H1 (cell line): Measurements from ENCODE around the gene TNFAIP2. TPM values are rescaled to one million over a fixed set of nuclear protein-coding genes. Genes with fewer than 3 reads are reported as not detected.

ENCODE experiments used
- CTCF ChIA-PET: fragments of 300-600 bp; sonication (Branson Sonifier 250); formaldehyde crosslinking; loops from one replicate; lab custom pipeline; 2021; ENCODE audit not compliant: partially characterized antibody; lab: Charles Lee
- POLR2A ChIA-PET: fragments of 300-600 bp; sonication (Branson Sonifier 250); formaldehyde crosslinking; loops from one replicate; lab custom pipeline; 2021; ENCODE audit warnings: inconsistent platforms; ENCODE audit not compliant: partially characterized antibody; lab: Charles Lee
- DNase-seq, 2 experiments: peaks; one replicate each; pipeline versions ENCODE4 v3.0.0 to v3.0.0-alpha.2; 2010 to 2022; ENCODE audit warnings: low spot score in 2 of 2, low read depth in 1 of 2, mixed read lengths in 1 of 2
- FAIRE-seq: peaks from 2 replicates; lab custom pipeline; 2011; peaks lifted over from hg19 to GRCh38; lab: Jason Lieb, UNC
- H2AFZ ChIP-seq: 2 replicates; pipeline ENCODE4 v1.8.1; 2012; ENCODE audit warnings: low read length, inconsistent platforms
- H2AK5ac ChIP-seq: 2 replicates; pipeline ENCODE4 v1.6.1; 2013; ENCODE audit warnings: low read depth, low read length
- H2BK120ac ChIP-seq: replicated peaks from 2 replicates; pipeline ENCODE3; 2013; ENCODE audit warnings: low read depth, low read length, inconsistent platforms
- H2BK12ac ChIP-seq: 2 replicates; pipeline ENCODE4 v1.6.1; 2013; ENCODE audit warnings: low read depth, low read length
- H2BK15ac ChIP-seq: 2 replicates; pipeline ENCODE4 v1.6.1; 2013; ENCODE audit warnings: low read length
- H2BK20ac ChIP-seq: 2 replicates; pipeline ENCODE4 v1.6.1; 2013; ENCODE audit warnings: low read length
- H2BK5ac ChIP-seq: 2 replicates; pipeline ENCODE4 v1.6.1; 2013; ENCODE audit warnings: low read depth, low read length
- H3K14ac ChIP-seq: 2 replicates; pipeline ENCODE4 v1.6.1; 2013; ENCODE audit warnings: inconsistent platforms; ENCODE audit not compliant: insufficient read length
- H3K18ac ChIP-seq: 2 replicates; pipeline ENCODE4 v1.6.1; 2013; ENCODE audit warnings: low read length; ENCODE audit errors: extremely low read depth
- H3K23ac ChIP-seq: 2 replicates; pipeline ENCODE4 v1.6.1; 2013; ENCODE audit warnings: inconsistent platforms; ENCODE audit not compliant: insufficient read length
- H3K23me2 ChIP-seq: 2 replicates; pipeline ENCODE4 v1.6.1; 2013; ENCODE audit warnings: low read depth, low read length
- H3K27ac ChIP-seq: 2 replicates; pipeline ENCODE4 v1.6.1; 2011; ENCODE audit warnings: low read depth, low read length, inconsistent platforms
- H3K27me3 ChIP-seq, 4 experiments: replicated peaks in 1 of 4; 1 replicate in 1 of 4; 2 replicates in 3 of 4; pipeline versions ENCODE4 v1.6.1 to v1.8.1; 2011 to 2013; ENCODE audit warnings: low read length in 3 of 4, mild to moderate bottlenecking in 3 of 4, inconsistent platforms in 2 of 4, mixed read lengths in 2 of 4, moderate library complexity in 1 of 4; ENCODE audit not compliant: control insufficient read depth in 3 of 4, insufficient read depth in 3 of 4; ENCODE audit errors: extremely low read depth in 1 of 4
- H3K36me3 ChIP-seq, 4 experiments: 2 replicates each; pipeline versions ENCODE4 v1.6.1 to v1.8.1; 2011 to 2013; ENCODE audit warnings: mild to moderate bottlenecking in 4 of 4, low read length in 3 of 4, moderate library complexity in 2 of 4, control low read depth in 1 of 4, inconsistent platforms in 1 of 4; ENCODE audit not compliant: insufficient read depth in 4 of 4, control insufficient read depth in 2 of 4
- H3K4ac ChIP-seq: replicated peaks from 2 replicates; pipeline ENCODE3; 2013; ENCODE audit warnings: low read length, low read depth, mixed read lengths, inconsistent platforms; ENCODE audit not compliant: insufficient read length
- H3K4me1 ChIP-seq, 4 experiments: replicated peaks in 1 of 4; 1 replicate in 1 of 4; 2 replicates in 3 of 4; pipeline versions ENCODE4 v1.6.1 to v1.8.1; 2011 to 2013; ENCODE audit warnings: low read length in 3 of 4, inconsistent platforms in 2 of 4, mixed read lengths in 1 of 4; ENCODE audit not compliant: insufficient read depth in 4 of 4, control insufficient read depth in 3 of 4
- H3K4me2 ChIP-seq, 2 experiments: 2 replicates each; pipeline versions ENCODE4 v1.6.1 to v1.8.1; 2011 to 2013; ENCODE audit warnings: low read depth in 2 of 2, low read length in 2 of 2, control low read depth in 1 of 2, inconsistent platforms in 1 of 2, mild to moderate bottlenecking in 1 of 2; ENCODE audit not compliant: insufficient read depth in 1 of 2
- H3K4me3 ChIP-seq, 4 experiments: fragments of 200-600, 300-600 bp in 1 of 4; sonication (generic), shearing (Covaris generic), sonication (Bioruptor Twin) in 1 of 4; 2 replicates each; pipeline versions ENCODE4 v1.5.1 to v1.8.1; 2011 to 2016; ENCODE audit warnings: low read length in 4 of 4, low read depth in 3 of 4, control low read depth in 2 of 4, inconsistent platforms in 2 of 4, mild to moderate bottlenecking in 2 of 4, mixed read lengths in 1 of 4, moderate library complexity in 1 of 4; ENCODE audit not compliant: insufficient read depth in 2 of 4; ENCODE audit errors: extremely low read depth in 1 of 4
- H3K56ac ChIP-seq: replicated peaks from 2 replicates; pipeline ENCODE3; 2013; ENCODE audit warnings: low read depth, mild to moderate bottlenecking, mixed read lengths, low read length, inconsistent platforms; ENCODE audit not compliant: insufficient read length
- H3K79me1 ChIP-seq: 2 replicates; pipeline ENCODE4 v1.6.1; 2013; ENCODE audit warnings: low read depth, low read length, control low read depth
- H3K79me2 ChIP-seq, 2 experiments: 2 replicates each; pipeline versions ENCODE4 v1.6.1 to v1.8.1; 2012 to 2013; ENCODE audit warnings: low read length in 2 of 2, mild to moderate bottlenecking in 2 of 2, inconsistent platforms in 1 of 2; ENCODE audit not compliant: insufficient read depth in 2 of 2, control insufficient read depth in 1 of 2
- H3K9ac ChIP-seq, 4 experiments: replicated peaks in 1 of 4; 1 replicate in 1 of 4; 2 replicates in 3 of 4; pipeline versions ENCODE4 v1.6.1 to v1.8.1; 2011 to 2013; ENCODE audit warnings: low read depth in 3 of 4, low read length in 3 of 4, control low read depth in 2 of 4, mild to moderate bottlenecking in 2 of 4, moderate library complexity in 2 of 4, inconsistent platforms in 1 of 4; ENCODE audit errors: extremely low read depth in 1 of 4
- H3K9me3 ChIP-seq, 2 experiments: 2 replicates each; pipeline versions ENCODE4 v1.6.1 to v1.8.1; 2012 to 2013; ENCODE audit warnings: mild to moderate bottlenecking in 2 of 2, moderate library complexity in 2 of 2, control low read depth in 1 of 2, inconsistent platforms in 1 of 2, low read depth in 1 of 2, low read length in 1 of 2, mixed read lengths in 1 of 2; ENCODE audit not compliant: insufficient read depth in 2 of 2
- H4K20me1 ChIP-seq, 2 experiments: replicated peaks in 1 of 2; 2 replicates each; pipeline versions ENCODE3 to v1.8.1; 2011 to 2013; ENCODE audit warnings: inconsistent platforms in 2 of 2, low read length in 2 of 2, mild to moderate bottlenecking in 1 of 2; ENCODE audit not compliant: insufficient read depth in 2 of 2, control insufficient read depth in 1 of 2
- H4K5ac ChIP-seq: 2 replicates; pipeline ENCODE4 v1.6.1; 2013; ENCODE audit warnings: low read length, low read depth, mixed read lengths, inconsistent platforms; ENCODE audit not compliant: insufficient read length
- H4K8ac ChIP-seq: 2 replicates; pipeline ENCODE4 v1.8.0; 2013; ENCODE audit warnings: mild to moderate bottlenecking, moderate library complexity, low read length, inconsistent platforms; ENCODE audit not compliant: insufficient read depth; ENCODE audit errors: extremely low read depth
- H4K91ac ChIP-seq: replicated peaks from 2 replicates; pipeline ENCODE3; 2013; ENCODE audit warnings: low read length, mixed read lengths, inconsistent platforms; ENCODE audit not compliant: insufficient read length
- ATF2 ChIP-seq: IDR thresholded peaks from 2 replicates; pipeline ENCODE4 v1.6.1; 2012; ENCODE audit warnings: low read length, inconsistent platforms
- CTBP2 ChIP-seq: IDR thresholded peaks from 2 replicates; pipeline ENCODE4 v1.7.0; 2011; ENCODE audit warnings: borderline replicate concordance, mild to moderate bottlenecking, moderate library complexity, mixed read lengths, low read length; ENCODE audit not compliant: insufficient read depth, insufficient read length
- GABPA ChIP-seq: IDR thresholded peaks from 2 replicates; pipeline ENCODE4 v1.6.1; 2011; ENCODE audit warnings: mild to moderate bottlenecking, low read length, moderate library complexity, borderline replicate concordance; ENCODE audit not compliant: insufficient read depth
- JUN ChIP-seq: IDR thresholded peaks from 2 replicates; pipeline ENCODE4 v1.6.1; 2011; ENCODE audit warnings: low read depth, mild to moderate bottlenecking, improper control_type of control experiment, low read length
- NANOG ChIP-seq: IDR thresholded peaks from 2 replicates; pipeline ENCODE4 v1.6.1; 2011; ENCODE audit warnings: low read length, low read depth, mild to moderate bottlenecking, inconsistent platforms; ENCODE audit not compliant: insufficient read depth, poor library complexity, severe bottlenecking
- NRF1 ChIP-seq: IDR thresholded peaks from 2 replicates; pipeline ENCODE4 v1.6.1; 2011; ENCODE audit warnings: mild to moderate bottlenecking, low read depth, low read length, improper control_type of control experiment
- POLR2A ChIP-seq, 2 experiments: IDR thresholded peaks; 1 replicate in 1 of 2; 2 replicates in 1 of 2; pipeline ENCODE4 v1.6.1; 2011; ENCODE audit warnings: low read depth in 2 of 2, low read length in 2 of 2, mild to moderate bottlenecking in 2 of 2; ENCODE audit errors: control extremely low read depth in 1 of 2
- WGBS, 2 experiments: shearing (Covaris generic) in 1 of 2; methylation state at CpG; one replicate each; pipeline versions ENCODE4 v1.1.6 to v1.1.7; 2013 to 2015; ENCODE audit warnings: low lambda C conversion rate in 2 of 2, mixed read lengths in 2 of 2, inconsistent platforms in 1 of 2, low coverage in 1 of 2, missing lambda C conversion rate in 1 of 2; ENCODE audit not compliant: insufficient replicate concordance in 2 of 2, insufficient coverage in 1 of 2, insufficient read length in 1 of 2; ENCODE audit errors: extremely low coverage in 1 of 2, missing lambda C conversion rate in 1 of 2; 5-methylcytosine and 5-hydroxymethylcytosine counted together
- polyA plus RNA-seq, 7 experiments: library from polyadenylated mRNA; depleted of rRNA in 3 of 7; stranded (reverse) in 5 of 7; unstranded in 2 of 7; fragments of >200 nt in 5 of 7; fragments of 200-250 nt in 2 of 7; gene quantifications; 1 replicate in 5 of 7; 2 replicates in 1 of 7; 4 replicates in 1 of 7; pipeline versions ENCODE4 v1.2.1 to v1.2.3, GENCODE V29; 2011 to 2013; ENCODE audit warnings: missing spikeins in 2 of 7, mixed read lengths in 2 of 7
- total RNA-seq: library from RNA; stranded (reverse); fragmentation: NEBNext Ultra II Directional; extraction: Animal tissue kit (Norgen Biotek cat#: 25700); gene quantifications from 2 replicates; pipeline ENCODE4 v1.2.1, GENCODE V29; 2021

The TNFAIP2 gene
- total and polyA plus RNA-seq, 2 of the 8 experiments (the other 6 are each of a cell fraction or from before 2014, with no cell fraction given), result 28.3 to 34.5 TPM

GRCh38 chr14:103184046-103184445 is 60.8 kb downstream of the TNFAIP2 start:
- no peak for FAIRE-seq
- no peak overlapping the region for H2AK5ac ChIP-seq
- no peak overlapping the region for H3K23ac ChIP-seq
- H3K79me1 ChIP-seq, result no peaks in the 10 kb centered on the region
- no peak overlapping the region for H3K27ac ChIP-seq
- H4K8ac ChIP-seq, result peak overlapping the region; percentile 71
- no peak overlapping the region for H3K4me3 ChIP-seq
- no peak for TF ChIP-seq NANOG
- TF ChIP-seq POLR2A (IDR thresholded peaks at IDR 0.05; ENCODE audit: control extremely low read depth in 1 of 2, low read depth in 2 of 2, low read length in 2 of 2), result no peak
- TF ChIP-seq NRF1, result no peak
- TF ChIP-seq CTBP2, result no peak
- TF ChIP-seq JUN, result no peak
- TF ChIP-seq ATF2, result no peak
- TF ChIP-seq GABPA, result no peak
- TF ChIP-seq, all 59 proteins: peak for 0
- 0 out of 2 replicates have a peak overlapping the region, but pooled peaks have one; percentile 46 for H2BK15ac ChIP-seq
- H3K23me2 ChIP-seq, result peaks cover 5% of the 10 kb centered on the region; the same call in 1 of the 2 replicates
- no peak overlapping the region for H2BK20ac ChIP-seq
- no peak for DNase-seq
- no peaks in the 10 kb centered on the region for H3K9me3 ChIP-seq
- H3K14ac ChIP-seq, result no peak overlapping the region
- H3K4me2 ChIP-seq, result no peak overlapping the region
- peaks cover 8 to 14% (median 11%) of the 10 kb centered on the region in 4 experiments; a peak in 5 of 7 replicates for H3K4me1 ChIP-seq
- POLR2A ChIA-PET, result no interaction called here
- H4K91ac ChIP-seq, result no peak overlapping the region
- WGBS, 2 experiments, result 88% methylated on average over 12 of the region's 12 CpGs; no CpG with 5 or more reads in 1 of the 2 experiments
- no peak overlapping the region for H2BK5ac ChIP-seq
- no peak overlapping the region for H4K5ac ChIP-seq
- no peak overlapping the region for H3K9ac ChIP-seq
- H3K18ac ChIP-seq, result no peak overlapping the region
- peaks cover 0 to 11% (median 9%) of the 10 kb centered on the region in 4 experiments; a peak in 6 of 7 replicates for H3K27me3 ChIP-seq
- no peaks in the 10 kb centered on the region for H3K36me3 ChIP-seq
- H3K4ac ChIP-seq, result no peak overlapping the region
- H2AFZ ChIP-seq, result no peak overlapping the region
- 0 out of 2 replicates have a peak overlapping the region, but pooled peaks have one; percentile 6 for H2BK12ac ChIP-seq
- no peak overlapping the region for H2BK120ac ChIP-seq
- no peak overlapping the region for H3K56ac ChIP-seq
- H4K20me1 ChIP-seq, result no peaks in the 10 kb centered on the region
- CTCF ChIA-PET, result interaction anchor here (1.0 to 3.3 kb wide), 23 partner anchors 8 to 110 kb away, joined by 3 to 28 read pairs (median 4); no protein-coding TSS in a partner anchor
- H3K79me2 ChIP-seq, result no peaks in the 10 kb centered on the region
